Tibial nerve (tissue), 3 donors: ENCODE data around the gene MST1R.
"Not testable (repeated sequence)": the region's sequence is repeated elsewhere in the genome, so short reads cannot be mapped to it uniquely, and the experiment has no call there.

ENCODE experiments used
- POLR2A ChIP-seq, 2 donors: fragments of 450-650 bp; IDR thresholded peaks; one replicate each; pipeline ENCODE4 v1.6.1; 2017; ENCODE audit warnings: antibody characterized with exemption in 2 of 2, mild to moderate bottlenecking in 2 of 2, moderate library complexity in 2 of 2
- TF ChIP-seq, protein P1 (sequence below), 5 experiments: fragments of 200-600 bp in 3 of 5; fragments of 450-650 bp in 2 of 5; sonication (generic) in 3 of 5; IDR thresholded peaks; one replicate each; pipeline ENCODE4 v1.5.1; 2016 to 2019; ENCODE audit warnings: antibody characterized with exemption in 5 of 5, mild to moderate bottlenecking in 3 of 5, moderate library complexity in 2 of 5

DNA sequence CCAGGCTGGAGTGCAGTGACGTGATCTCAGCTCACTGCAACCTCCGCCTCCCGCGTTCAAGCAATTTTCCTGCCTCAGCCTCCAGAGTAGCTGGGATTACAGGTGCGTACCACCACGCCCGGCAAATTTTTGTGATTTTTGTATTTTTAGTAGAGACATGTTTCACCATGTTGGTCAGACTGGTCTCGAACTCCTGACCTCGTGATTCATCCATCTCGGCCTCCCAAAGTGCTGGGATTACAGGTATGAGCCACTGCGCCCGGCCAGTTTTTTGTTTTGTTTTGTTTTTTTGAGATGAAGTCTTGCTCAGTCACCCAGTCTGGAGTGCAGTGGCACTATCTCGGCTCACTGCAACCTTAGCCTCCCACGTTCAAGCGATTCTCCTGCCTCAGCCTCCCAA is 28.6 kb upstream of the MST1R start:
- TF ChIP-seq, protein P1, sequence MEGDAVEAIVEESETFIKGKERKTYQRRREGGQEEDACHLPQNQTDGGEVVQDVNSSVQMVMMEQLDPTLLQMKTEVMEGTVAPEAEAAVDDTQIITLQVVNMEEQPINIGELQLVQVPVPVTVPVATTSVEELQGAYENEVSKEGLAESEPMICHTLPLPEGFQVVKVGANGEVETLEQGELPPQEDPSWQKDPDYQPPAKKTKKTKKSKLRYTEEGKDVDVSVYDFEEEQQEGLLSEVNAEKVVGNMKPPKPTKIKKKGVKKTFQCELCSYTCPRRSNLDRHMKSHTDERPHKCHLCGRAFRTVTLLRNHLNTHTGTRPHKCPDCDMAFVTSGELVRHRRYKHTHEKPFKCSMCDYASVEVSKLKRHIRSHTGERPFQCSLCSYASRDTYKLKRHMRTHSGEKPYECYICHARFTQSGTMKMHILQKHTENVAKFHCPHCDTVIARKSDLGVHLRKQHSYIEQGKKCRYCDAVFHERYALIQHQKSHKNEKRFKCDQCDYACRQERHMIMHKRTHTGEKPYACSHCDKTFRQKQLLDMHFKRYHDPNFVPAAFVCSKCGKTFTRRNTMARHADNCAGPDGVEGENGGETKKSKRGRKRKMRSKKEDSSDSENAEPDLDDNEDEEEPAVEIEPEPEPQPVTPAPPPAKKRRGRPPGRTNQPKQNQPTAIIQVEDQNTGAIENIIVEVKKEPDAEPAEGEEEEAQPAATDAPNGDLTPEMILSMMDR (IDR thresholded peaks at IDR 0.05), result not testable (repeated sequence)
- not testable (repeated sequence) for TF ChIP-seq POLR2A (IDR thresholded peaks at IDR 0.05)
